ENCODE data around the gene MYO1B. TPM values are rescaled to one million over a fixed set of nuclear protein-coding genes. Genes with fewer than 3 reads are reported as not detected.

Gene MYO1B
- total RNA-seq, 1 donor from 2014 or later, result 2.5 TPM

DNA sequence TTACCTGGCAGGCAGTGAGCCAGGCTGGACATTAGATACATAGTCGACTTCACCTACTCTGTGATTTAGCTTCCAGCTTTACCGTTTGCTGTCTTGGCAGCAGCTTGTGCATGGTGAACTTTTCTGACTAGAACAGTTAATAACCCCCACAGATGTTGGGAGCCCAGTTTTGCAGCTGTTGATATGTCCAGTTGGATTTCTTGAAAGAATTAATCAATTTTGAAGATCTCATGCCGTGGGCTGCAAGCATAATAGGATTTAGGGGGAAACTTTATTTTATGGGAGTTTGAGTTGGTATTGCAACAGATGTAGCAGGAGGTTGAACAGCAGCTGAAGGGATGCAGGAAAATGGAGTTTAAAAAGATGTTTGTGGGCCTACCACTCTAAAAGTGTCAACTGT is 13.8 kb downstream of the MYO1B start:
- POLR2A ChIA-PET, result no interaction called here
- Mint-ChIP-seq H3K4me3 (no peak overlapping the region), H3K9me3 (no peaks in the 10 kb centered on the region), H3K36me3 (ENCODE audit: low read depth) (no peaks in the 10 kb centered on the region), H3K27me3 (no peaks in the 10 kb centered on the region), H3K27ac (no peak overlapping the region), H3K4me1 (no peaks in the 10 kb centered on the region)
- CTCF ChIA-PET, result no interaction called here
- DNase-seq, result no peak
- intact Hi-C loops (cut with micrococcal nuclease), result no loop called here
- no peak for TF ChIP-seq CTCF (IDR thresholded peaks at IDR 0.05)
- no peak for ATAC-seq (ENCODE audit: low read depth)

GRCh38 chr2:191262436-191262835 is 17.2 kb downstream of the MYO1B start:
- DNase-seq, result no peak
- intact Hi-C loops (cut with micrococcal nuclease), result no loop called here
- H3K4me1 Mint-ChIP-seq, result no peaks in the 10 kb centered on the region
- no peak overlapping the region for H3K27ac Mint-ChIP-seq
- H3K4me3 Mint-ChIP-seq, result no peak overlapping the region
- TF ChIP-seq CTCF (IDR thresholded peaks at IDR 0.05), result no peak
- no peaks in the 10 kb centered on the region for H3K27me3 Mint-ChIP-seq
- H3K36me3 Mint-ChIP-seq (ENCODE audit: low read depth), result no peaks in the 10 kb centered on the region
- no peak for ATAC-seq (ENCODE audit: low read depth)
- no peaks in the 10 kb centered on the region for H3K9me3 Mint-ChIP-seq
- ChIA-PET CTCF (no interaction called here), POLR2A (no interaction called here)

DNA sequence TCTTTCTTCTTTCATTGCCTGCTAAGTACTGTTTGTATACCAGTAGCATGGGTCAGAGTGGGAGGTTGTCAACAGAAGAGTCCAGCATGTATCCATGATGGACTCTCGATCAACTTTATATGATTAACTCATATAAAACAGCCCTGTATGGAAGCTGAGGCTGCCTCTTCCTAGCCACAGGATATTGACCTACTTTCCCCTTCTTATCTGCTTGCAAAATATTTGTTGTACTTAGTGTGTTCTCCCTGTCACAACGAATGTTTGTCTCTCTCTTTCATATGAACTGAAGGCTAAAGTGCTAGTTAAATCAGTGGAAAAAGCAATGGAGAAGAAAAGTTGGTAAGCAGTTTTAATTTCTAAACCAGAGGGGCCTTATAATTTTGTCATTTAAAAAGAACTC is 17.8 kb downstream of the MYO1B start:
- Mint-ChIP-seq H3K36me3 (ENCODE audit: low read depth) (no peaks in the 10 kb centered on the region), H3K27ac (no peak overlapping the region), H3K4me1 (no peaks in the 10 kb centered on the region), H3K4me3 (no peak overlapping the region), H3K27me3 (no peaks in the 10 kb centered on the region), H3K9me3 (no peaks in the 10 kb centered on the region)
- ATAC-seq (ENCODE audit: low read depth), result no peak
- no peak for TF ChIP-seq CTCF (IDR thresholded peaks at IDR 0.05)
- intact Hi-C loops (cut with micrococcal nuclease), result no loop called here
- CTCF ChIA-PET, result no interaction called here
- DNase-seq, result no peak
- POLR2A ChIA-PET, result no interaction called here

- ATAC-seq (ENCODE audit: low read depth) (no peak), DNase-seq (no peak)
- CTCF ChIA-PET, result no interaction called here
- POLR2A ChIA-PET, result no interaction called here
- no peak overlapping the region for H3K27ac Mint-ChIP-seq
- no peaks in the 10 kb centered on the region for H3K4me1 Mint-ChIP-seq
- no peak overlapping the region for H3K4me3 Mint-ChIP-seq
- TF ChIP-seq CTCF (IDR thresholded peaks at IDR 0.05), result no peak
- no peaks in the 10 kb centered on the region for H3K9me3 Mint-ChIP-seq
- intact Hi-C loops (cut with micrococcal nuclease), result no loop called here
- H3K36me3 Mint-ChIP-seq (ENCODE audit: low read depth), result no peaks in the 10 kb centered on the region
- no peaks in the 10 kb centered on the region for H3K27me3 Mint-ChIP-seq
Observed at GRCh38 chr2:191264647-191265081, 19.5 kb downstream of the MYO1B start.

DNA sequence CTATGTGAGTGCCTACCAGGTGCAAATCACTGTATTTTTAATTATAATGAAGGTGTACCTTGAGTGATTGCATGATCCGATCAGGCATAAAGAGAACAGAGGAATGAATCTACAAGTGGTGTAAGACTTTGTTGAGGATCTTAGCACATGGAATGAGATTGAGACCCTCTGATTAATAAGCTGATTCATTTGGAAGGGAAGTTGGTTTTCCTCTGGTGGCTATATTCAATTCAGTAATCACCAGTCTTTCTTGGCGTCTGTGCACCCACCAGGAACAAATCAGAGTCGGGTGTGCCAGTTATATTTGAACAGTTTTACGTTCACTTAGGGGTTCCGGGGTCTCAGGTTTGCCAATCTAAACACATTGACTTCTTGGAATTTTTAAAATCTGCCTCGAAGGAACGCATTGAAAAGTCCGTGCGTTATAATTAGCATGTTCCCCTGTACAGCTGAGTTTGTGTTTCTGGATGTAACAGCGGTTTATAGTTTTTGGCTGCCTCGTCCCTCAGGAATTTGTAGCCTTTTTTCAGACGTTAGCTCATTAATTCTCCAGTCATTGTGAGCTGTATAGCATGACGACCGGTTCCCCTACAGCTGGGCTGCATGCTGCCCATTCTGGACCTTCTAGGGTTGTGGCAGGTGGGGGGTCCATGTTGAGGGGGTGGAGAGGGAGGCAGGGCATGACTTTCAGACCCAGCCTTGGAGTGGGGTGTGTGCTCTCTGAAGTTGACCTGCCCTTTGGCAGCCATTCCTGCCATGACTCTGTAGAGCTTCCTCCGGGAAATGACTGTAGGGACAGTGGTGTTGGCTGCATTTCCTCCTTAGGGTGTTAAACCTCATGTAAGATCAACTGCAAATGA is 20.3 kb downstream of the MYO1B start:
- intact Hi-C loops (cut with micrococcal nuclease), result no loop called here
- CTCF ChIA-PET, result no interaction called here

More for the DNA sequence above, 20.3 kb downstream of the MYO1B start:
- POLR2A ChIA-PET, result no interaction called here
- Mint-ChIP-seq H3K9me3 (no peaks in the 10 kb centered on the region), H3K36me3 (ENCODE audit: low read depth) (no peaks in the 10 kb centered on the region), H3K27me3 (no peaks in the 10 kb centered on the region), H3K4me1 (peaks cover 2% of the 10 kb centered on the region), H3K27ac (no peak overlapping the region), H3K4me3 (no peak overlapping the region)
- ATAC-seq (ENCODE audit: low read depth), result no peak
- no peak for TF ChIP-seq CTCF (IDR thresholded peaks at IDR 0.05)
- DNase-seq, result no peak
